GM12872 (cell line): ENCODE measurements around the gene ESYT3.

Source experiments
- CTCF ChIP-seq: IDR thresholded peaks from 3 replicates; pipeline ENCODE4 v1.5.1; 2011; ENCODE audit warnings: low read depth, mild to moderate bottlenecking, low read length, moderate library complexity; ENCODE audit not compliant: insufficient read depth

ESYT3 gene

GRCh38 chr3:138434276-138434874 lies at the start of gene ESYT3:
ESYT3 (plus strand) TSS chr3:138434616; CDS start chr3:138434799, 183 bp downstream.
- no peak for TF ChIP-seq CTCF

- TF ChIP-seq CTCF = no peak
Measured at GRCh38 chr3:138384976-138385375, 49.4 kb upstream of the ESYT3 start.

- no peak for TF ChIP-seq CTCF
Measured at GRCh38 chr3:138389144-138389601, 45.2 kb upstream of the ESYT3 start.

GRCh38 chr3:138389841-138390581 lies 44.4 kb upstream of the ESYT3 start:
- no peak for TF ChIP-seq CTCF

- no peak for TF ChIP-seq CTCF
Measured at GRCh38 chr3:138390582-138390932, 43.9 kb upstream of the ESYT3 start.

GRCh38 chr3:138394156-138394555 lies 40.3 kb upstream of the ESYT3 start:
- no peak for TF ChIP-seq CTCF

GRCh38 chr3:138394686-138395085 lies 39.7 kb upstream of the ESYT3 start:
- TF ChIP-seq CTCF = no peak
